Progenitor cell of endocrine pancreas (in vitro differentiated cells): ENCODE data around the gene MORF4L1. TPM values are rescaled to one million over a fixed set of nuclear protein-coding genes. Genes with fewer than 3 reads are reported as not detected.

ENCODE experiments used
- DNase-seq: peaks from one replicate; pipeline ENCODE4 v3.0.0; 2021; ENCODE audit warnings: low spot score; ENCODE audit not compliant: unreplicated experiment
- H3K27ac Mint-ChIP-seq: 2 replicates; pipeline ENCODE4 v1.8.0; 2021; ENCODE audit warnings: mild to moderate bottlenecking, moderate library complexity, mixed read lengths
- H3K27me3 Mint-ChIP-seq: 2 replicates; pipeline ENCODE4 v1.8.0; 2021; ENCODE audit warnings: mixed read lengths
- H3K36me3 Mint-ChIP-seq: 2 replicates; pipeline ENCODE4 v1.8.0; 2022; ENCODE audit warnings: mixed read lengths; ENCODE audit not compliant: insufficient read depth
- H3K4me1 Mint-ChIP-seq: 2 replicates; pipeline ENCODE4 v1.8.0; 2021; ENCODE audit warnings: low read depth, mixed read lengths
- H3K4me3 Mint-ChIP-seq: 2 replicates; pipeline ENCODE4 v1.8.0; 2021; ENCODE audit warnings: low read depth, mild to moderate bottlenecking, moderate library complexity, mixed read lengths
- H3K9me3 Mint-ChIP-seq: 2 replicates; pipeline ENCODE4 v1.8.0; 2021; ENCODE audit warnings: low read depth, mixed read lengths
- total RNA-seq: library from RNA; stranded (reverse); gene quantifications from 2 replicates; pipeline ENCODE4 v1.2.1, GENCODE V29; 2021
- TF ChIP-seq, protein P1 (sequence below): fragments of 200-600 bp; sonication (generic); IDR thresholded peaks from one replicate; pipeline ENCODE4 v1.5.0; 2021; ENCODE audit warnings: antibody characterized with exemption, mild to moderate bottlenecking; ENCODE audit not compliant: unreplicated experiment

The MORF4L1 gene
- total RNA-seq, 1 donor from 2014 or later = 438 TPM

DNA sequence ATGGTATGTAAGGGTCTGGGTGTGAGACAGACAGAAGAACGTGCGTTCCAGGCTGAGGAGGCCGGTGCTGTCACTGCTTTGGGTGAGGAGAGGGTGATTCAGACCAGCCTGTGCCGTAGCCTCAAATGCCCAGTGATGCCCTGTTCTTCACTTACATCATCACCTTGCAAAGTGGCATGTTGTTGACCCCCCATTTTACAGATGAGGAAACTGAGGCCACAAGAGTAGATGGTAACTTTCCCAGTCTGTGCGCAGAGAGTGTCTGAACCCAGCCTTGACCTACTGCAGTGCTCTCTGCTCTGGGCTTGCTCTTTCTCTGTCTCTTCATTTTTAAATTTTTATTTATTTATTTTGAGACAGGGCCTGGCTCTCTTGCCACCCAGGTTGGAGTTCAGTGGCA lies 73.8 kb downstream of the MORF4L1 start:
- DNase-seq = no peak
- TF ChIP-seq, protein P1, sequence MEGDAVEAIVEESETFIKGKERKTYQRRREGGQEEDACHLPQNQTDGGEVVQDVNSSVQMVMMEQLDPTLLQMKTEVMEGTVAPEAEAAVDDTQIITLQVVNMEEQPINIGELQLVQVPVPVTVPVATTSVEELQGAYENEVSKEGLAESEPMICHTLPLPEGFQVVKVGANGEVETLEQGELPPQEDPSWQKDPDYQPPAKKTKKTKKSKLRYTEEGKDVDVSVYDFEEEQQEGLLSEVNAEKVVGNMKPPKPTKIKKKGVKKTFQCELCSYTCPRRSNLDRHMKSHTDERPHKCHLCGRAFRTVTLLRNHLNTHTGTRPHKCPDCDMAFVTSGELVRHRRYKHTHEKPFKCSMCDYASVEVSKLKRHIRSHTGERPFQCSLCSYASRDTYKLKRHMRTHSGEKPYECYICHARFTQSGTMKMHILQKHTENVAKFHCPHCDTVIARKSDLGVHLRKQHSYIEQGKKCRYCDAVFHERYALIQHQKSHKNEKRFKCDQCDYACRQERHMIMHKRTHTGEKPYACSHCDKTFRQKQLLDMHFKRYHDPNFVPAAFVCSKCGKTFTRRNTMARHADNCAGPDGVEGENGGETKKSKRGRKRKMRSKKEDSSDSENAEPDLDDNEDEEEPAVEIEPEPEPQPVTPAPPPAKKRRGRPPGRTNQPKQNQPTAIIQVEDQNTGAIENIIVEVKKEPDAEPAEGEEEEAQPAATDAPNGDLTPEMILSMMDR = no peak
- Mint-ChIP-seq H3K4me1 (peaks cover 29% of the 10 kb centered on the region), H3K27me3 (peaks cover 14% of the 10 kb centered on the region), H3K9me3 (peaks cover 4% of the 10 kb centered on the region), H3K36me3 (no peaks in the 10 kb centered on the region), H3K4me3 (no peak overlapping the region), H3K27ac (no peak overlapping the region)

DNA sequence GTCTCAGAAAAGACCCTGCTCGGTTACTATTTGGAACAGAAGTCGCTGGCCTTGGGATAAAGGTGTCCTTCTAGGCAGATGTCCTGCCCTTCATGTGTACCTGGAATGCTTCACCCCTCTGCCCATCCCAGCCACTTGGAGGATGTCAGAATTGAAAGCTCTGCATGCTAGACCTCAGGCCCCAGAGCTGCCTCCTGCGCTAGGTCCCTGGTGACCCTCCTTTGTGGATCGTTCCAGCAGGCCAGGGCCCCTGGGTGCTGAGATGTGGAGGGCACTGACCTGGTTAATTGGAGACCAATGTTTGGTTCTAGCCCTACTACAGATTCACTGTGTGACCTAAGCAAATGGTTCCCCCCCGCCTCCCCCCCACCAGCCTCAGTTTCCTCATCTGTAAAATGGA lies 74.8 kb downstream of the MORF4L1 start:
- Mint-ChIP-seq H3K4me1 (peaks cover 38% of the 10 kb centered on the region), H3K27me3 (peaks cover 14% of the 10 kb centered on the region), H3K4me3 (no peak overlapping the region), H3K9me3 (peaks cover 4% of the 10 kb centered on the region), H3K27ac (no peak overlapping the region), H3K36me3 (no peaks in the 10 kb centered on the region)
- no peak for DNase-seq
- TF ChIP-seq, protein P1 = no peak

Other genes starting within 250 kb of the MORF4L1 start
- 1.0 and 2.4 TPM in 2 replicates for gene CHRNB4, start 231.7 kb upstream of the MORF4L1 start, total RNA-seq
- 119 and 127 TPM in 2 replicates for gene ADAMTS7, start 61.4 kb upstream of the MORF4L1 start, total RNA-seq
- 56.4 and 58.2 TPM in 2 replicates for gene CTSH, start 72.2 kb downstream of the MORF4L1 start, total RNA-seq
- 0.16 and 0.17 TPM in 2 replicates for gene RASGRF1, start 217.9 kb downstream of the MORF4L1 start, total RNA-seq